ENCODE results near the gene PFN4.

DNA sequence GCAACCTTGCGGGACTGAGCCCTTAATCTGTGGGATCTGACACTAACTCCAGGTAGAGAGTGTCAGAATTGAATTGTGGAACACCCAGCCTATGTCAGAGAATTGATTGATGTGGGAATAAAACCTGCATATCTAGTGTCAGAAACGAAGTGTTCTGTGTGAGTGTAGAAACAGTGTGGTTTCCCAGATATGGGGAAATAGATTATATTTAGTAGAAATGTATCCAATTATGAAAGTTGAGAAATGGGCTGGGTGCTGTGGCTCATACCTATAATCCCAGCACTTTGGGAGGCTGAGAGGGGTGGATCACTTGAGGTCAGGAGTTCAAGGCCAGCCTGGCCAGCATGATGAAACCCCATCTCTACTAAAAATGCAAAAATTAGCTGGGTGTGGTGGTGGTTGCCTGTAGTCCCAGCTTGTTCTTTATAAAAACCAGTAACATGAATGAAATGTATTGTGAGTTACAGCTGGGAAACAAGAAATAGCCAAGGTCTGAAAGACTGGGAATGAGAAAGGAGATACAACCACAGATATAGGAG lies 34.2 kb downstream of the PFN4 start:
- TF ChIP-seq, protein P1, sequence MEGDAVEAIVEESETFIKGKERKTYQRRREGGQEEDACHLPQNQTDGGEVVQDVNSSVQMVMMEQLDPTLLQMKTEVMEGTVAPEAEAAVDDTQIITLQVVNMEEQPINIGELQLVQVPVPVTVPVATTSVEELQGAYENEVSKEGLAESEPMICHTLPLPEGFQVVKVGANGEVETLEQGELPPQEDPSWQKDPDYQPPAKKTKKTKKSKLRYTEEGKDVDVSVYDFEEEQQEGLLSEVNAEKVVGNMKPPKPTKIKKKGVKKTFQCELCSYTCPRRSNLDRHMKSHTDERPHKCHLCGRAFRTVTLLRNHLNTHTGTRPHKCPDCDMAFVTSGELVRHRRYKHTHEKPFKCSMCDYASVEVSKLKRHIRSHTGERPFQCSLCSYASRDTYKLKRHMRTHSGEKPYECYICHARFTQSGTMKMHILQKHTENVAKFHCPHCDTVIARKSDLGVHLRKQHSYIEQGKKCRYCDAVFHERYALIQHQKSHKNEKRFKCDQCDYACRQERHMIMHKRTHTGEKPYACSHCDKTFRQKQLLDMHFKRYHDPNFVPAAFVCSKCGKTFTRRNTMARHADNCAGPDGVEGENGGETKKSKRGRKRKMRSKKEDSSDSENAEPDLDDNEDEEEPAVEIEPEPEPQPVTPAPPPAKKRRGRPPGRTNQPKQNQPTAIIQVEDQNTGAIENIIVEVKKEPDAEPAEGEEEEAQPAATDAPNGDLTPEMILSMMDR (IDR thresholded peaks at IDR 0.05), result no peak
- no peak for TF ChIP-seq POLR2A (IDR thresholded peaks at IDR 0.05)
- TF ChIP-seq POLR2AphosphoS5 (IDR thresholded peaks at IDR 0.05), result no peak
- TF ChIP-seq EP300 (IDR thresholded peaks at IDR 0.05), result no peak
